A673 (cell line): ENCODE measurements around the gene HSPA14.

ENCODE experiments used
- EZH2 ChIP-seq: fragments of 200-600 bp; sonication (generic); IDR thresholded peaks from 2 replicates; pipeline ENCODE4 v1.6.1; 2017; ENCODE audit warnings: borderline replicate concordance, low read depth, mild to moderate bottlenecking, mixed read lengths, antibody characterized with exemption, low read length; ENCODE audit not compliant: poor library complexity, severe bottlenecking
- TF ChIP-seq, protein P1 (sequence below): fragments of 300-800, 200-600 bp; sonication (generic); conservative IDR thresholded peaks from 2 replicates; pipeline ENCODE4 v1.5.1; 2017; ENCODE audit warnings: low read depth, mild to moderate bottlenecking, antibody characterized with exemption, low read length, moderate library complexity, mixed read lengths

DNA sequence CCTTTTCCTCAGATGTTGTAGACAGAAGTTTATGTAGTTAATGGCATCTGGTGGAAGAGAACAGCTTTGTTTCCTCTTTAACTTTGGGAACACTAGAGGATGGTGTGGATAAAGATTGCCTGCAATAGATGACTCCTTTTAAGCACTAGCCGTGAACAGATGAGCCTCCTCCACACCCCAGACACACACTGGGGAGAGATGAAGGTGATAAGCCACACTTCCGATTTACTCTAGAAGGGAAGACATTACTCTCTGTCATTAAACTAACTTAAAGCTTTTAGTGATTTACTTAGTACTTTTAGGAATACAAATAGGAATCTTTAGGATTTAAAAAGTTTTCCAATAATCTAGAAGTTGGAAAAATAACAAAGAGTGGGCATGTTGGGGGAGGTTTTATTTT lies 6.8 kb downstream of the HSPA14 start:
- TF ChIP-seq, protein P1, sequence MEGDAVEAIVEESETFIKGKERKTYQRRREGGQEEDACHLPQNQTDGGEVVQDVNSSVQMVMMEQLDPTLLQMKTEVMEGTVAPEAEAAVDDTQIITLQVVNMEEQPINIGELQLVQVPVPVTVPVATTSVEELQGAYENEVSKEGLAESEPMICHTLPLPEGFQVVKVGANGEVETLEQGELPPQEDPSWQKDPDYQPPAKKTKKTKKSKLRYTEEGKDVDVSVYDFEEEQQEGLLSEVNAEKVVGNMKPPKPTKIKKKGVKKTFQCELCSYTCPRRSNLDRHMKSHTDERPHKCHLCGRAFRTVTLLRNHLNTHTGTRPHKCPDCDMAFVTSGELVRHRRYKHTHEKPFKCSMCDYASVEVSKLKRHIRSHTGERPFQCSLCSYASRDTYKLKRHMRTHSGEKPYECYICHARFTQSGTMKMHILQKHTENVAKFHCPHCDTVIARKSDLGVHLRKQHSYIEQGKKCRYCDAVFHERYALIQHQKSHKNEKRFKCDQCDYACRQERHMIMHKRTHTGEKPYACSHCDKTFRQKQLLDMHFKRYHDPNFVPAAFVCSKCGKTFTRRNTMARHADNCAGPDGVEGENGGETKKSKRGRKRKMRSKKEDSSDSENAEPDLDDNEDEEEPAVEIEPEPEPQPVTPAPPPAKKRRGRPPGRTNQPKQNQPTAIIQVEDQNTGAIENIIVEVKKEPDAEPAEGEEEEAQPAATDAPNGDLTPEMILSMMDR: no peak
- TF ChIP-seq EZH2: no peak
